ENCODE results near the gene CTRB2.

CTRB2 gene

GRCh38 chr16:75252049-75252864 is 45.3 kb upstream of the CTRB2 start:
- TF ChIP-seq FOXP2 (optimal IDR thresholded peaks at IDR 0.05; ENCODE audit: borderline replicate concordance, extremely low read depth, extremely low read length, insufficient read depth): no peak
- TF ChIP-seq SIN3A (IDR thresholded peaks at IDR 0.05; ENCODE audit: borderline replicate concordance, insufficient read depth, low read length): no peak
- no peak for TF ChIP-seq REST (IDR thresholded peaks at IDR 0.05; ENCODE audit: insufficient read depth in 1 of 2, low read depth in 2 of 2, low read length in 2 of 2)
- no peak for TF ChIP-seq TAF1 (IDR thresholded peaks at IDR 0.05; ENCODE audit: borderline replicate concordance, insufficient read depth, low read length)
- TF ChIP-seq POLR2AphosphoS5 (IDR thresholded peaks at IDR 0.05; ENCODE audit: low read depth, low read length): no peak

GRCh38 chr16:75251280-75252048 is 44.5 kb upstream of the CTRB2 start, which contains the start of gene BCAR1:
TSS of gene BCAR1 (minus strand) at chr16:75251624. CDS start at chr16:75251482, 142 bp downstream.
- TF ChIP-seq SIN3A (IDR thresholded peaks at IDR 0.05; ENCODE audit: borderline replicate concordance, insufficient read depth, low read length): no peak
- no peak for TF ChIP-seq REST (IDR thresholded peaks at IDR 0.05; ENCODE audit: insufficient read depth in 1 of 2, low read depth in 2 of 2, low read length in 2 of 2)
- TF ChIP-seq FOXP2 (optimal IDR thresholded peaks at IDR 0.05; ENCODE audit: borderline replicate concordance, extremely low read depth, extremely low read length, insufficient read depth): no peak
- no peak for TF ChIP-seq TAF1 (IDR thresholded peaks at IDR 0.05; ENCODE audit: borderline replicate concordance, insufficient read depth, low read length)
- no peak for TF ChIP-seq POLR2AphosphoS5 (IDR thresholded peaks at IDR 0.05; ENCODE audit: low read depth, low read length)

GRCh38 chr16:75250809-75251279 is 43.9 kb upstream of the CTRB2 start:
- TF ChIP-seq TAF1 (IDR thresholded peaks at IDR 0.05; ENCODE audit: borderline replicate concordance, insufficient read depth, low read length) (no peak), SIN3A (IDR thresholded peaks at IDR 0.05; ENCODE audit: borderline replicate concordance, insufficient read depth, low read length) (no peak)

GRCh38 chr16:75250089-75250808 is 43.3 kb upstream of the CTRB2 start:
- TF ChIP-seq TAF1 (IDR thresholded peaks at IDR 0.05; ENCODE audit: borderline replicate concordance, insufficient read depth, low read length) (no peak), SIN3A (IDR thresholded peaks at IDR 0.05; ENCODE audit: borderline replicate concordance, insufficient read depth, low read length) (no peak), REST (IDR thresholded peaks at IDR 0.05; ENCODE audit: insufficient read depth in 1 of 2, low read depth in 2 of 2, low read length in 2 of 2) (no peak), POLR2AphosphoS5 (IDR thresholded peaks at IDR 0.05; ENCODE audit: low read depth, low read length) (no peak), FOXP2 (optimal IDR thresholded peaks at IDR 0.05; ENCODE audit: borderline replicate concordance, extremely low read depth, extremely low read length, insufficient read depth) (no peak)

GRCh38 chr16:75249441-75249840 is 42.5 kb upstream of the CTRB2 start:
- no peak for TF ChIP-seq SIN3A (IDR thresholded peaks at IDR 0.05; ENCODE audit: borderline replicate concordance, insufficient read depth, low read length)

Measured in PFSK-1 (cell line).